ENCODE results near the gene GASK1B.

DNA sequence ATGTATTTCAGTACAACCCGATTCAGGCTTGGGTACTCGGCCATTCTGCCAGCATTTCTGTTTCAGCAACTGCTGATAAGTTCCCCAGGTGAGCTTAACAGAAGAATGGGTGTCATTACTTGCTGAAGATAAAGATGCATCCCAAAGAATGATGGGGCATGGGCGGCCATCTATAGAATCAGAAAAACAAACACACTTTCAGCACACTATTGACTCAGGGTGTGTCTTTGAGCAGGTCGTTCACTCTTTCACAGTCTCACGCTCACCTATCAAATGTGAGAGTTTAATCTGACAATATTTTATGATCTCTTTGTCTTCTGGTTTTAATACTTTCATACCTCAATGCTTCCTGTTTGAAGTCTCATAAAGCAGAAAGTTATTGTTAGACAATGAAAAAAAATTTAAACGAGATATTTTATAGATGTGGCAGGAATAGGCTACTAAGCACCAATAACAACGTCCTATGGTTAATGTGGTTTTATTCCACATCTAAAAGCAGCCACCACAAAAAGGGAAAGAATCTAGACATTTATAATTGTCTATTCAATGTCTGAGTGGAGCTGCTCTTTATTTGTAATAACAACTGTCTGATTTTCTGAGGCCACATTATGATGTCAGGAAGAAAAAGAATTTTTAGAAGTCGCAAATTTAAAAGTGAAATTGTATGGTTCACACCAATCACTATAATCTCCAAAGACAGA, 17.0 kb downstream of the GASK1B start:
- TF ChIP-seq POLR2A (IDR thresholded peaks at IDR 0.05) = no peak
- TF ChIP-seq, protein P1, sequence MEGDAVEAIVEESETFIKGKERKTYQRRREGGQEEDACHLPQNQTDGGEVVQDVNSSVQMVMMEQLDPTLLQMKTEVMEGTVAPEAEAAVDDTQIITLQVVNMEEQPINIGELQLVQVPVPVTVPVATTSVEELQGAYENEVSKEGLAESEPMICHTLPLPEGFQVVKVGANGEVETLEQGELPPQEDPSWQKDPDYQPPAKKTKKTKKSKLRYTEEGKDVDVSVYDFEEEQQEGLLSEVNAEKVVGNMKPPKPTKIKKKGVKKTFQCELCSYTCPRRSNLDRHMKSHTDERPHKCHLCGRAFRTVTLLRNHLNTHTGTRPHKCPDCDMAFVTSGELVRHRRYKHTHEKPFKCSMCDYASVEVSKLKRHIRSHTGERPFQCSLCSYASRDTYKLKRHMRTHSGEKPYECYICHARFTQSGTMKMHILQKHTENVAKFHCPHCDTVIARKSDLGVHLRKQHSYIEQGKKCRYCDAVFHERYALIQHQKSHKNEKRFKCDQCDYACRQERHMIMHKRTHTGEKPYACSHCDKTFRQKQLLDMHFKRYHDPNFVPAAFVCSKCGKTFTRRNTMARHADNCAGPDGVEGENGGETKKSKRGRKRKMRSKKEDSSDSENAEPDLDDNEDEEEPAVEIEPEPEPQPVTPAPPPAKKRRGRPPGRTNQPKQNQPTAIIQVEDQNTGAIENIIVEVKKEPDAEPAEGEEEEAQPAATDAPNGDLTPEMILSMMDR (IDR thresholded peaks at IDR 0.05) = no peak

All from testis (tissue), 2 donors.